ENCODE data around the gene WDFY4.

DNA sequence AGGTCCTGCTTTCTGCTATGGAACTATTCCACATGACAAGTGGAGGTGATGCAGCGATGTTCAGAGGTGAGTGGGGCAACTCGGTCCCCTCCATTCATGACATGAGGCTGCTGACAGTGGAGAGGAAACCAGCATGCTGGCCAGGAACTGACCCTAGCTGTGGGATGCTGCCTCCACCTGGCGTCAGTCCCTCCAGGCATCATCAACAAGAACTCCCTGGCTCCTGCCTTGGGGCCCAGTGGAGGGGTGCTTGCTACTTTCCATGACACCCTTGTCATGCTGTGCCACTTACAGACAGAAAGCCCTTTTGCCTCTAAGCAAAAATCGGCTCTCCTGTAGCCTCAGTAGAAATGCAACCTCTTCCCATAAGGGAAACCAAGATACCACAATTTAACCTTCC lies 136.4 kb downstream of the WDFY4 start:
- TF ChIP-seq, protein P1, sequence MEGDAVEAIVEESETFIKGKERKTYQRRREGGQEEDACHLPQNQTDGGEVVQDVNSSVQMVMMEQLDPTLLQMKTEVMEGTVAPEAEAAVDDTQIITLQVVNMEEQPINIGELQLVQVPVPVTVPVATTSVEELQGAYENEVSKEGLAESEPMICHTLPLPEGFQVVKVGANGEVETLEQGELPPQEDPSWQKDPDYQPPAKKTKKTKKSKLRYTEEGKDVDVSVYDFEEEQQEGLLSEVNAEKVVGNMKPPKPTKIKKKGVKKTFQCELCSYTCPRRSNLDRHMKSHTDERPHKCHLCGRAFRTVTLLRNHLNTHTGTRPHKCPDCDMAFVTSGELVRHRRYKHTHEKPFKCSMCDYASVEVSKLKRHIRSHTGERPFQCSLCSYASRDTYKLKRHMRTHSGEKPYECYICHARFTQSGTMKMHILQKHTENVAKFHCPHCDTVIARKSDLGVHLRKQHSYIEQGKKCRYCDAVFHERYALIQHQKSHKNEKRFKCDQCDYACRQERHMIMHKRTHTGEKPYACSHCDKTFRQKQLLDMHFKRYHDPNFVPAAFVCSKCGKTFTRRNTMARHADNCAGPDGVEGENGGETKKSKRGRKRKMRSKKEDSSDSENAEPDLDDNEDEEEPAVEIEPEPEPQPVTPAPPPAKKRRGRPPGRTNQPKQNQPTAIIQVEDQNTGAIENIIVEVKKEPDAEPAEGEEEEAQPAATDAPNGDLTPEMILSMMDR (IDR thresholded peaks at IDR 0.05) = no peak
- no peak for TF ChIP-seq POLR2AphosphoS5 (IDR thresholded peaks at IDR 0.05)
- no peak for TF ChIP-seq POLR2A (IDR thresholded peaks at IDR 0.05)

Measured in breast epithelium (tissue), 3 donors.